H1 (cell line): Measurements from ENCODE around the gene SMYD3. TPM values are rescaled to one million over a fixed set of nuclear protein-coding genes. Genes with fewer than 3 reads are reported as not detected.

ENCODE experiments used
- CTCF ChIA-PET: fragments of 300-600 bp; sonication (Branson Sonifier 250); formaldehyde crosslinking; loops from one replicate; lab custom pipeline; 2021; ENCODE audit not compliant: partially characterized antibody; lab: Charles Lee
- POLR2A ChIA-PET: fragments of 300-600 bp; sonication (Branson Sonifier 250); formaldehyde crosslinking; loops from one replicate; lab custom pipeline; 2021; ENCODE audit warnings: inconsistent platforms; ENCODE audit not compliant: partially characterized antibody; lab: Charles Lee
- DNase-seq, 2 experiments: peaks; one replicate each; pipeline versions ENCODE4 v3.0.0 to v3.0.0-alpha.2; 2010 to 2022; ENCODE audit warnings: low spot score in 2 of 2, low read depth in 1 of 2, mixed read lengths in 1 of 2
- FAIRE-seq: peaks from 2 replicates; lab custom pipeline; 2011; peaks lifted over from hg19 to GRCh38; lab: Jason Lieb, UNC
- H2AFZ ChIP-seq: 2 replicates; pipeline ENCODE4 v1.8.1; 2012; ENCODE audit warnings: low read length, inconsistent platforms
- H2AK5ac ChIP-seq: 2 replicates; pipeline ENCODE4 v1.6.1; 2013; ENCODE audit warnings: low read depth, low read length
- H2BK120ac ChIP-seq: replicated peaks from 2 replicates; pipeline ENCODE3; 2013; ENCODE audit warnings: low read depth, low read length, inconsistent platforms
- H2BK12ac ChIP-seq: 2 replicates; pipeline ENCODE4 v1.6.1; 2013; ENCODE audit warnings: low read depth, low read length
- H2BK15ac ChIP-seq: 2 replicates; pipeline ENCODE4 v1.6.1; 2013; ENCODE audit warnings: low read length
- H2BK20ac ChIP-seq: 2 replicates; pipeline ENCODE4 v1.6.1; 2013; ENCODE audit warnings: low read length
- H2BK5ac ChIP-seq: 2 replicates; pipeline ENCODE4 v1.6.1; 2013; ENCODE audit warnings: low read depth, low read length
- H3K14ac ChIP-seq: 2 replicates; pipeline ENCODE4 v1.6.1; 2013; ENCODE audit warnings: inconsistent platforms; ENCODE audit not compliant: insufficient read length
- H3K18ac ChIP-seq: 2 replicates; pipeline ENCODE4 v1.6.1; 2013; ENCODE audit warnings: low read length; ENCODE audit errors: extremely low read depth
- H3K23ac ChIP-seq: 2 replicates; pipeline ENCODE4 v1.6.1; 2013; ENCODE audit warnings: inconsistent platforms; ENCODE audit not compliant: insufficient read length
- H3K23me2 ChIP-seq: 2 replicates; pipeline ENCODE4 v1.6.1; 2013; ENCODE audit warnings: low read depth, low read length
- H3K27ac ChIP-seq: 2 replicates; pipeline ENCODE4 v1.6.1; 2011; ENCODE audit warnings: low read depth, low read length, inconsistent platforms
- H3K27me3 ChIP-seq, 4 experiments: replicated peaks in 1 of 4; 1 replicate in 1 of 4; 2 replicates in 3 of 4; pipeline versions ENCODE4 v1.6.1 to v1.8.1; 2011 to 2013; ENCODE audit warnings: low read length in 3 of 4, mild to moderate bottlenecking in 3 of 4, inconsistent platforms in 2 of 4, mixed read lengths in 2 of 4, moderate library complexity in 1 of 4; ENCODE audit not compliant: control insufficient read depth in 3 of 4, insufficient read depth in 3 of 4; ENCODE audit errors: extremely low read depth in 1 of 4
- H3K36me3 ChIP-seq, 4 experiments: 2 replicates each; pipeline versions ENCODE4 v1.6.1 to v1.8.1; 2011 to 2013; ENCODE audit warnings: mild to moderate bottlenecking in 4 of 4, low read length in 3 of 4, moderate library complexity in 2 of 4, control low read depth in 1 of 4, inconsistent platforms in 1 of 4; ENCODE audit not compliant: insufficient read depth in 4 of 4, control insufficient read depth in 2 of 4
- H3K4ac ChIP-seq: replicated peaks from 2 replicates; pipeline ENCODE3; 2013; ENCODE audit warnings: low read length, low read depth, mixed read lengths, inconsistent platforms; ENCODE audit not compliant: insufficient read length
- H3K4me1 ChIP-seq, 4 experiments: replicated peaks in 1 of 4; 1 replicate in 1 of 4; 2 replicates in 3 of 4; pipeline versions ENCODE4 v1.6.1 to v1.8.1; 2011 to 2013; ENCODE audit warnings: low read length in 3 of 4, inconsistent platforms in 2 of 4, mixed read lengths in 1 of 4; ENCODE audit not compliant: insufficient read depth in 4 of 4, control insufficient read depth in 3 of 4
- H3K4me2 ChIP-seq, 2 experiments: 2 replicates each; pipeline versions ENCODE4 v1.6.1 to v1.8.1; 2011 to 2013; ENCODE audit warnings: low read depth in 2 of 2, low read length in 2 of 2, control low read depth in 1 of 2, inconsistent platforms in 1 of 2, mild to moderate bottlenecking in 1 of 2; ENCODE audit not compliant: insufficient read depth in 1 of 2
- H3K4me3 ChIP-seq, 4 experiments: fragments of 200-600, 300-600 bp in 1 of 4; sonication (generic), shearing (Covaris generic), sonication (Bioruptor Twin) in 1 of 4; 2 replicates each; pipeline versions ENCODE4 v1.5.1 to v1.8.1; 2011 to 2016; ENCODE audit warnings: low read length in 4 of 4, low read depth in 3 of 4, control low read depth in 2 of 4, inconsistent platforms in 2 of 4, mild to moderate bottlenecking in 2 of 4, mixed read lengths in 1 of 4, moderate library complexity in 1 of 4; ENCODE audit not compliant: insufficient read depth in 2 of 4; ENCODE audit errors: extremely low read depth in 1 of 4
- H3K56ac ChIP-seq: replicated peaks from 2 replicates; pipeline ENCODE3; 2013; ENCODE audit warnings: low read depth, mild to moderate bottlenecking, mixed read lengths, low read length, inconsistent platforms; ENCODE audit not compliant: insufficient read length
- H3K79me1 ChIP-seq: 2 replicates; pipeline ENCODE4 v1.6.1; 2013; ENCODE audit warnings: low read depth, low read length, control low read depth
- H3K79me2 ChIP-seq, 2 experiments: 2 replicates each; pipeline versions ENCODE4 v1.6.1 to v1.8.1; 2012 to 2013; ENCODE audit warnings: low read length in 2 of 2, mild to moderate bottlenecking in 2 of 2, inconsistent platforms in 1 of 2; ENCODE audit not compliant: insufficient read depth in 2 of 2, control insufficient read depth in 1 of 2
- H3K9ac ChIP-seq, 4 experiments: replicated peaks in 1 of 4; 1 replicate in 1 of 4; 2 replicates in 3 of 4; pipeline versions ENCODE4 v1.6.1 to v1.8.1; 2011 to 2013; ENCODE audit warnings: low read depth in 3 of 4, low read length in 3 of 4, control low read depth in 2 of 4, mild to moderate bottlenecking in 2 of 4, moderate library complexity in 2 of 4, inconsistent platforms in 1 of 4; ENCODE audit errors: extremely low read depth in 1 of 4
- H3K9me3 ChIP-seq, 2 experiments: 2 replicates each; pipeline versions ENCODE4 v1.6.1 to v1.8.1; 2012 to 2013; ENCODE audit warnings: mild to moderate bottlenecking in 2 of 2, moderate library complexity in 2 of 2, control low read depth in 1 of 2, inconsistent platforms in 1 of 2, low read depth in 1 of 2, low read length in 1 of 2, mixed read lengths in 1 of 2; ENCODE audit not compliant: insufficient read depth in 2 of 2
- H4K20me1 ChIP-seq, 2 experiments: replicated peaks in 1 of 2; 2 replicates each; pipeline versions ENCODE3 to v1.8.1; 2011 to 2013; ENCODE audit warnings: inconsistent platforms in 2 of 2, low read length in 2 of 2, mild to moderate bottlenecking in 1 of 2; ENCODE audit not compliant: insufficient read depth in 2 of 2, control insufficient read depth in 1 of 2
- H4K5ac ChIP-seq: 2 replicates; pipeline ENCODE4 v1.6.1; 2013; ENCODE audit warnings: low read length, low read depth, mixed read lengths, inconsistent platforms; ENCODE audit not compliant: insufficient read length
- H4K8ac ChIP-seq: 2 replicates; pipeline ENCODE4 v1.8.0; 2013; ENCODE audit warnings: mild to moderate bottlenecking, moderate library complexity, low read length, inconsistent platforms; ENCODE audit not compliant: insufficient read depth; ENCODE audit errors: extremely low read depth
- H4K91ac ChIP-seq: replicated peaks from 2 replicates; pipeline ENCODE3; 2013; ENCODE audit warnings: low read length, mixed read lengths, inconsistent platforms; ENCODE audit not compliant: insufficient read length
- FOSL1 ChIP-seq: IDR thresholded peaks from 2 replicates; pipeline ENCODE4 v1.6.1; 2011; ENCODE audit warnings: mild to moderate bottlenecking, low read depth, low read length, moderate library complexity; ENCODE audit not compliant: insufficient read depth
- HDAC2 ChIP-seq, 2 experiments: fragments of 300-600 bp in 1 of 2; sonication (generic) in 1 of 2; IDR thresholded peaks; 2 replicates each; pipeline ENCODE4 v1.6.1; 2011 to 2012; ENCODE audit warnings: low read depth in 2 of 2, low read length in 2 of 2, mild to moderate bottlenecking in 2 of 2, moderate library complexity in 2 of 2, borderline replicate concordance in 1 of 2, inconsistent platforms in 1 of 2
- MAFK ChIP-seq: IDR thresholded peaks from 2 replicates; pipeline ENCODE4 v1.6.1; 2012; ENCODE audit warnings: low read depth, mild to moderate bottlenecking, improper control_type of control experiment, low read length
- TCF12 ChIP-seq: IDR thresholded peaks from 2 replicates; pipeline ENCODE4 v1.6.1; 2011; ENCODE audit warnings: low read depth, mild to moderate bottlenecking, low read length
- WGBS, 2 experiments: shearing (Covaris generic) in 1 of 2; methylation state at CpG; one replicate each; pipeline versions ENCODE4 v1.1.6 to v1.1.7; 2013 to 2015; ENCODE audit warnings: low lambda C conversion rate in 2 of 2, mixed read lengths in 2 of 2, inconsistent platforms in 1 of 2, low coverage in 1 of 2, missing lambda C conversion rate in 1 of 2; ENCODE audit not compliant: insufficient replicate concordance in 2 of 2, insufficient coverage in 1 of 2, insufficient read length in 1 of 2; ENCODE audit errors: extremely low coverage in 1 of 2, missing lambda C conversion rate in 1 of 2; 5-methylcytosine and 5-hydroxymethylcytosine counted together
- polyA plus RNA-seq, 7 experiments: library from polyadenylated mRNA; depleted of rRNA in 3 of 7; stranded (reverse) in 5 of 7; unstranded in 2 of 7; fragments of >200 nt in 5 of 7; fragments of 200-250 nt in 2 of 7; gene quantifications; 1 replicate in 5 of 7; 2 replicates in 1 of 7; 4 replicates in 1 of 7; pipeline versions ENCODE4 v1.2.1 to v1.2.3, GENCODE V29; 2011 to 2013; ENCODE audit warnings: missing spikeins in 2 of 7, mixed read lengths in 2 of 7
- total RNA-seq: library from RNA; stranded (reverse); fragmentation: NEBNext Ultra II Directional; extraction: Animal tissue kit (Norgen Biotek cat#: 25700); gene quantifications from 2 replicates; pipeline ENCODE4 v1.2.1, GENCODE V29; 2021

Gene SMYD3
- total and polyA plus RNA-seq, 2 of the 8 experiments (the other 6 are each of a cell fraction or from before 2014, with no cell fraction given) = 17.3 to 25.4 TPM

DNA sequence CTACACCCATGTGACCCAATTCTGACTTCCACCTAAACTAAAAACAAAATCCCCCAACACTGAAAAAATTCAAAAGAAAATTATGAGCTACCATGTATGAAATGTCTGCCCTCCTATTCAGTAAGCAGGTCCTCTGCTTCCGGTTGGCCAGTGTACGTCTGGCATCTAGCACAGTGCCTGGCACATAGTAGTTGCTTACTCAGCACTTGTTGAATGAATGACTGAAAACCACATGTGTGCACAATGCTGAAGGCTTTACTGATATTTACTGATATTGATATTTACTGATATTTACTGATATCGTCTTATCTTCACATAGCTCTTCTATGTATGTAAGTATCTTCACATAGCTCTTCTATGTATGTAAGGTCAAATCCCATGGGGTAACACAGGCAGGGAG lies 642.2 kb downstream of the SMYD3 start:
- DNase-seq (no peak), FAIRE-seq (no peak)
- Histone ChIP-seq H4K91ac (no peak overlapping the region), H3K14ac (no peak overlapping the region), H2BK20ac (no peak overlapping the region), H4K20me1 (no peaks in the 10 kb centered on the region), H3K56ac (no peak overlapping the region), H3K4ac (no peak overlapping the region), H3K23me2 (no peaks in the 10 kb centered on the region), H3K79me1 (no peaks in the 10 kb centered on the region), H4K5ac (no peak overlapping the region), H3K4me2 (no peak overlapping the region), H4K8ac (no peak overlapping the region; the same call in 1 of the 2 replicates), H3K36me3 (peaks cover 0 to 2% (median 0%) of the 10 kb centered on the region in 4 experiments; a peak in 1 of 8 replicates), H2AFZ (no peak overlapping the region), H3K9ac (no peak overlapping the region), H3K79me2 (no peaks in the 10 kb centered on the region), H2BK120ac (no peak overlapping the region), H2BK12ac (no peak overlapping the region), H2AK5ac (no peak overlapping the region), H3K18ac (no peak overlapping the region), H3K9me3 (no peaks in the 10 kb centered on the region), H3K4me1 (no peaks in the 10 kb centered on the region), H3K27ac (no peak overlapping the region), H3K4me3 (no peak overlapping the region), H3K27me3 (no peaks in the 10 kb centered on the region), H3K23ac (no peak overlapping the region), H2BK5ac (no peak overlapping the region), H2BK15ac (no peak overlapping the region)
- POLR2A ChIA-PET = no interaction called here
- WGBS, 2 experiments = 94% methylated on average over 3 of the region's 3 CpGs; no CpG with 5 or more reads in 1 of the 2 experiments
- CTCF ChIA-PET = interaction anchor here (1.4 kb wide), 1 partner anchor 24 kb away, joined by 7 read pairs; no protein-coding TSS in a partner anchor
- TF ChIP-seq FOSL1 = no peak
- no peak for TF ChIP-seq TCF12
- 0 out of 2 replicates have a peak, but pooled peaks have one; percentile 9 for TF ChIP-seq MAFK
- no peak for TF ChIP-seq HDAC2 (IDR thresholded peaks at IDR 0.05; ENCODE audit: borderline replicate concordance in 1 of 2, low read depth in 2 of 2, low read length in 2 of 2)
